Measurements from ENCODE around the gene BRICD5. TPM values are rescaled to one million over a fixed set of nuclear protein-coding genes. Genes with fewer than 3 reads are reported as not detected.

BRICD5 gene
- total and polyA plus RNA-seq, 2 of the 13 experiments (the other 11 are each of a cell fraction or from before 2014, with no cell fraction given): 1.6 to 5.8 TPM

DNA sequence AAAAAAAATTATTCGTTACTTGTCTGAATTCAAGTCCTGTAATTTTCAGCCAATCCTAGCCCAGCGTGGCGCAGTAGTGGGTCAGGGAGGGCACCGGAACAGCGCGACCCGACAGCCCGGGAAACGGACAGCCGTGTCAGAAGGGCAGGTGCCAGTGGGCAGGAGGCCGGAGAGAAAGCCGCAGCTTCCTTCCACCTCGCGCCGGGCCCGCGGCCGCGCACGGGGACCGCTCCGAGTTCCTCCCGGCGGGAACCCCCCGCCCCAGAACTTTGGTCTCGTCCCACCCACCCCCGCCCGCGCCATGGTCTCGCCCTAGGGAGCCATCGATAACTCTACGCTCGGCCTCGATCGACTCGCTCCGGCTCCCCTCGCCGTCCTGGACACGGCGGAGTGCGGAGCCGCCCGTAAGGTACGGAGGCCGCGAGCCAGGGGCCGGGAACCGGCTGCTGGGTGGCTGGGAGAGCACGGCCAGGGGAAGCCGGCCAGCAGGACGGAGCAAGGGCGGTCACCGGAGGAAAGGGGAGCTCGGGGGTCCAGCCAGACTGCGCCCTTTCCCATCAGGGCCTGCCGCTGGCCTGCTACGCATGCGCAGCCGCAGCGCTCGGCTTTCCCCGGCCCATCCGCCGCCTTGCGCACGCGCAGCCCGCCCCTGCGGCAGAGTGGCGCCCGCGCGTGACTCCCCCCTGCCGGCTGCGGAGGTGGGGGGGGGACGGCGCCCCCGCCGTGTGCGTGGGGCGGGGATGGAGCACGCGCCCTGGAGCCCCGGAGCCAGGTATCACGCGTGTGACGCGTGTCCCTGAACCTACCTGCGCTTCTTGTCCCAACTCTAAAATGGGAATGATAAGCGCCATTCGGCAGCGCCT lies 5.3 kb downstream of the BRICD5 start, which contains the start of gene MLST8 (continued):
- peak; percentile 64; the same call in 1 of the 2 replicates for TF ChIP-seq ZNF317 (CRISPR knock-in tag; IDR thresholded peaks at IDR 0.05)
- TF ChIP-seq, protein P1, sequence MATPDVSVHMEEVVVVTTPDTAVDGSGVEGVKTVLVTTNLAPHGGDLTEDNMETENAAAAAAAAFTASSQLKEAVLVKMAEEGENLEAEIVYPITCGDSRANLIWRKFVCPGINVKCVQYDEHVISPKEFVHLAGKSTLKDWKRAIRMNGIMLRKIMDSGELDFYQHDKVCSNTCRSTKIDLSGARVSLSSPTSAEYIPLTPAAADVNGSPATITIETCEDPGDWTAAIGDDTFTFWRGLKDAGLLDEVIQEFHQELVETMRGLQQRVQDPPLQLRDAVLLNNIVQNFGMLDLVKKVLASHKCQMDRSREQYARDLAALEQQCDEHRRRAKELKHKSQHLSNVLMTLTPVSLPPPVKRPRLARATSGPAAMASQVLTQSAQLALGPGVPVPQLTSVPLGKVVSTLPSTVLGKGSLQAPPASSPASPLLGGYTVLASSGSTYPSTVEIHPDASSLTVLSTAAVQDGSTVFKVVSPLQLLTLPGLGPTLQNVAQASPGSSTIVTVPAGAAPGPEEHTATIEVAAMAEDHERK (CRISPR knock-in tag; IDR thresholded peaks at IDR 0.05; ENCODE audit: low read depth): no peak; the same call in none of the 2 replicates
- peak; percentile 60; the same call in 1 of the 2 replicates for TF ChIP-seq ZKSCAN8 (CRISPR knock-in tag; IDR thresholded peaks at IDR 0.05; ENCODE audit: borderline replicate concordance)
- TF ChIP-seq SAP130 (CRISPR knock-in tag; IDR thresholded peaks at IDR 0.05; ENCODE audit: low read depth): peak; percentile 74
- TF ChIP-seq, protein P2, sequence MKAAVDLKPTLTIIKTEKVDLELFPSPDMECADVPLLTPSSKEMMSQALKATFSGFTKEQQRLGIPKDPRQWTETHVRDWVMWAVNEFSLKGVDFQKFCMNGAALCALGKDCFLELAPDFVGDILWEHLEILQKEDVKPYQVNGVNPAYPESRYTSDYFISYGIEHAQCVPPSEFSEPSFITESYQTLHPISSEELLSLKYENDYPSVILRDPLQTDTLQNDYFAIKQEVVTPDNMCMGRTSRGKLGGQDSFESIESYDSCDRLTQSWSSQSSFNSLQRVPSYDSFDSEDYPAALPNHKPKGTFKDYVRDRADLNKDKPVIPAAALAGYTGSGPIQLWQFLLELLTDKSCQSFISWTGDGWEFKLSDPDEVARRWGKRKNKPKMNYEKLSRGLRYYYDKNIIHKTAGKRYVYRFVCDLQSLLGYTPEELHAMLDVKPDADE (CRISPR knock-in tag; IDR thresholded peaks at IDR 0.05): no peak
- peak; percentile 76; the same call in 1 of the 2 replicates for TF ChIP-seq NFKBIZ (CRISPR knock-in tag; IDR thresholded peaks at IDR 0.05)
- TF ChIP-seq CAMTA2 (CRISPR knock-in tag; IDR thresholded peaks at IDR 0.05; ENCODE audit: borderline replicate concordance): peak; percentile 68; the same call in 1 of the 2 replicates
- TF ChIP-seq SIN3A (IDR thresholded peaks at IDR 0.05; ENCODE audit: borderline replicate concordance, low read depth, low read length): 0 out of 2 replicates have a peak, but pooled peaks have one; percentile 61
- TF ChIP-seq, protein P3, sequence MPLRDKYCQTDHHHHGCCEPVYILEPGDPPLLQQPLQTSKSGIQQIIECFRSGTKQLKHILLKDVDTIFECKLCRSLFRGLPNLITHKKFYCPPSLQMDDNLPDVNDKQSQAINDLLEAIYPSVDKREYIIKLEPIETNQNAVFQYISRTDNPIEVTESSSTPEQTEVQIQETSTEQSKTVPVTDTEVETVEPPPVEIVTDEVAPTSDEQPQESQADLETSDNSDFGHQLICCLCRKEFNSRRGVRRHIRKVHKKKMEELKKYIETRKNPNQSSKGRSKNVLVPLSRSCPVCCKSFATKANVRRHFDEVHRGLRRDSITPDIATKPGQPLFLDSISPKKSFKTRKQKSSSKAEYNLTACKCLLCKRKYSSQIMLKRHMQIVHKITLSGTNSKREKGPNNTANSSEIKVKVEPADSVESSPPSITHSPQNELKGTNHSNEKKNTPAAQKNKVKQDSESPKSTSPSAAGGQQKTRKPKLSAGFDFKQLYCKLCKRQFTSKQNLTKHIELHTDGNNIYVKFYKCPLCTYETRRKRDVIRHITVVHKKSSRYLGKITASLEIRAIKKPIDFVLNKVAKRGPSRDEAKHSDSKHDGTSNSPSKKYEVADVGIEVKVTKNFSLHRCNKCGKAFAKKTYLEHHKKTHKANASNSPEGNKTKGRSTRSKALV (CRISPR knock-in tag; IDR thresholded peaks at IDR 0.05): no peak
- no peak for TF ChIP-seq CBFB (CRISPR knock-in tag; IDR thresholded peaks at IDR 0.05)
- 0 out of 2 replicates have a peak, but pooled peaks have one; percentile 15 for TF ChIP-seq ZNF839 (CRISPR knock-in tag; IDR thresholded peaks at IDR 0.05; ENCODE audit: borderline replicate concordance)
- peak; percentile 83; the same call in 1 of the 2 replicates for TF ChIP-seq KDM5B (CRISPR knock-in tag; IDR thresholded peaks at IDR 0.05; ENCODE audit: borderline replicate concordance)
- TF ChIP-seq TOPORS (CRISPR knock-in tag; IDR thresholded peaks at IDR 0.05): peak; percentile 72
- peak; percentile 16 for TF ChIP-seq CBX1 (IDR thresholded peaks at IDR 0.05; ENCODE audit: low read depth)
- no peak for TF ChIP-seq NCOA5 (CRISPR knock-in tag; IDR thresholded peaks at IDR 0.05)
- peak; percentile 49; the same call in 1 of the 2 replicates for TF ChIP-seq FOXJ3 (CRISPR knock-in tag; IDR thresholded peaks at IDR 0.05; ENCODE audit: borderline replicate concordance)
- TF ChIP-seq STAG1 (CRISPR knock-in tag; IDR thresholded peaks at IDR 0.05): no peak
- 0 out of 2 replicates have a peak, but pooled peaks have one; percentile 38 for TF ChIP-seq ZNF354B (CRISPR knock-in tag; IDR thresholded peaks at IDR 0.05)
- no peak for TF ChIP-seq SALL2 (CRISPR knock-in tag; IDR thresholded peaks at IDR 0.05)
- peak; percentile 95 for TF ChIP-seq HNRNPLL (IDR thresholded peaks at IDR 0.05; ENCODE audit: low read depth, low read length, poor library complexity, severe bottlenecking)
- TF ChIP-seq ZNF510 (CRISPR knock-in tag; IDR thresholded peaks at IDR 0.05; ENCODE audit: low read depth): peak; percentile 22; the same call in 1 of the 2 replicates
- peak; percentile 58 for TF ChIP-seq MED1 (CRISPR knock-in tag; IDR thresholded peaks at IDR 0.05)
- TF ChIP-seq ZNF441 (CRISPR knock-in tag; IDR thresholded peaks at IDR 0.05; ENCODE audit: borderline replicate concordance): 0 out of 2 replicates have a peak, but pooled peaks have one; percentile 16
- TF ChIP-seq ZFP36L1 (CRISPR knock-in tag; IDR thresholded peaks at IDR 0.05): no peak
- TF ChIP-seq ZNF337 (CRISPR knock-in tag; IDR thresholded peaks at IDR 0.05; ENCODE audit: borderline replicate concordance, low read depth): no peak; the same call in 1 of the 2 replicates
- TF ChIP-seq GTF3A (CRISPR knock-in tag; conservative IDR thresholded peaks at IDR 0.05): no peak
